ENCODE measurements around the gene STN1.
A peak's percentile ranks its signal among the peaks of the same experiment; 100 is the strongest.

STN1 gene

GRCh38 chr10:103877861-103878260 is 40.1 kb downstream of the STN1 start:
- Histone ChIP-seq H3K4me2 (ENCODE audit: low read length) (no peak overlapping the region), H4K8ac (ENCODE audit: low read depth, low read length) (no peak overlapping the region), H3K27me3 (ENCODE audit: insufficient read depth, low read length) (no peaks in the 10 kb centered on the region), H3K27ac (ENCODE audit: low read depth, low read length) (no peak overlapping the region), H3K79me2 (ENCODE audit: control insufficient read depth, insufficient read depth, low read length, poor library complexity) (no peaks in the 10 kb centered on the region), H3K4me3 (ENCODE audit: low read depth, low read length) (no peak overlapping the region), H2BK12ac (ENCODE audit: low read length) (peak overlapping the region; percentile 1), H3K23ac (ENCODE audit: low read length) (no peak overlapping the region), H3K4me1 (ENCODE audit: control insufficient read depth in 1 of 2, insufficient read depth in 2 of 2, low read length in 2 of 2) (peaks cover 30 to 38% of the 10 kb centered on the region in 2 experiments), H3K14ac (ENCODE audit: low read length) (no peak overlapping the region), H2AK5ac (ENCODE audit: low read length) (peak overlapping the region; percentile 2), H4K91ac (ENCODE audit: low read depth, low read length) (peak overlapping the region; percentile 26), H3K9ac (ENCODE audit: low read length) (no peak overlapping the region), H3K36me3 (ENCODE audit: control insufficient read depth in 1 of 2, insufficient read depth in 2 of 2, low read length in 2 of 2) (peaks cover 0 to 2% of the 10 kb centered on the region in 2 experiments), H2BK5ac (ENCODE audit: low read depth, low read length, poor library complexity) (no peak overlapping the region), H2BK120ac (ENCODE audit: insufficient read depth, low read length, poor library complexity) (no peak overlapping the region), H2AFZ (ENCODE audit: insufficient read depth, low read length, poor library complexity) (no peak overlapping the region), H3K4ac (ENCODE audit: low read depth, low read length) (no peak overlapping the region), H4K12ac (ENCODE audit: low read depth, low read length) (no peak overlapping the region), H3K9me3 (ENCODE audit: insufficient read depth, low read depth, low read length) (no peaks in the 10 kb centered on the region), H3K79me1 (ENCODE audit: low read length) (peaks cover 30% of the 10 kb centered on the region), H3K18ac (ENCODE audit: low read length) (no peak overlapping the region)
- no peak for DNase-seq
- no CpG with 5 or more reads among the region's 1 CpG for WGBS (ENCODE audit: extremely low coverage, insufficient coverage, insufficient read length)

- Histone ChIP-seq H4K8ac (ENCODE audit: low read depth, low read length) (no peak overlapping the region), H3K36me3 (ENCODE audit: control insufficient read depth in 1 of 2, insufficient read depth in 2 of 2, low read length in 2 of 2) (no peaks in the 10 kb centered on the region), H2AFZ (ENCODE audit: insufficient read depth, low read length, poor library complexity) (no peak overlapping the region), H3K27ac (ENCODE audit: low read depth, low read length) (no peak overlapping the region), H2AK5ac (ENCODE audit: low read length) (no peak overlapping the region), H3K9me3 (ENCODE audit: insufficient read depth, low read depth, low read length) (no peaks in the 10 kb centered on the region), H4K91ac (ENCODE audit: low read depth, low read length) (no peak overlapping the region), H3K4me2 (ENCODE audit: low read length) (no peak overlapping the region), H3K79me1 (ENCODE audit: low read length) (peaks cover 21% of the 10 kb centered on the region), H3K79me2 (ENCODE audit: control insufficient read depth, insufficient read depth, low read length, poor library complexity) (no peaks in the 10 kb centered on the region), H3K18ac (ENCODE audit: low read length) (no peak overlapping the region), H4K12ac (ENCODE audit: low read depth, low read length) (no peak overlapping the region), H3K27me3 (ENCODE audit: insufficient read depth, low read length) (no peaks in the 10 kb centered on the region), H3K4me1 (ENCODE audit: control insufficient read depth in 1 of 2, insufficient read depth in 2 of 2, low read length in 2 of 2) (peaks cover 21 to 27% of the 10 kb centered on the region in 2 experiments), H3K14ac (ENCODE audit: low read length) (no peak overlapping the region), H3K4ac (ENCODE audit: low read depth, low read length) (no peak overlapping the region), H2BK12ac (ENCODE audit: low read length) (no peak overlapping the region), H2BK120ac (ENCODE audit: insufficient read depth, low read length, poor library complexity) (no peak overlapping the region), H3K9ac (ENCODE audit: low read length) (no peak overlapping the region), H2BK5ac (ENCODE audit: low read depth, low read length, poor library complexity) (no peak overlapping the region), H3K4me3 (ENCODE audit: low read depth, low read length) (no peak overlapping the region), H3K23ac (ENCODE audit: low read length) (no peak overlapping the region)
- no peak for DNase-seq
- WGBS (ENCODE audit: extremely low coverage, insufficient coverage, insufficient read length), result no CpG with 5 or more reads among the region's 5 CpGs
Measured at GRCh38 chr10:103876155-103876554, 41.8 kb downstream of the STN1 start.

- no peaks in the 10 kb centered on the region for H3K9me3 ChIP-seq (ENCODE audit: insufficient read depth, low read depth, low read length)
- no peak overlapping the region for H3K23ac ChIP-seq (ENCODE audit: low read length)
- no peak overlapping the region for H4K12ac ChIP-seq (ENCODE audit: low read depth, low read length)
- H3K79me2 ChIP-seq (ENCODE audit: control insufficient read depth, insufficient read depth, low read length, poor library complexity), result no peaks in the 10 kb centered on the region
- H4K91ac ChIP-seq (ENCODE audit: low read depth, low read length), result no peak overlapping the region
- no peaks in the 10 kb centered on the region for H3K36me3 ChIP-seq (ENCODE audit: control insufficient read depth in 1 of 2, insufficient read depth in 2 of 2, low read length in 2 of 2)
- peaks cover 16 to 22% of the 10 kb centered on the region in 2 experiments for H3K4me1 ChIP-seq (ENCODE audit: control insufficient read depth in 1 of 2, insufficient read depth in 2 of 2, low read length in 2 of 2)
- H4K8ac ChIP-seq (ENCODE audit: low read depth, low read length), result no peak overlapping the region
- no peak overlapping the region for H3K14ac ChIP-seq (ENCODE audit: low read length)
- no peak overlapping the region for H2AFZ ChIP-seq (ENCODE audit: insufficient read depth, low read length, poor library complexity)
- WGBS (ENCODE audit: extremely low coverage, insufficient coverage, insufficient read length), result no CpG with 5 or more reads among the region's 6 CpGs
- no peak overlapping the region for H3K18ac ChIP-seq (ENCODE audit: low read length)
- no peak overlapping the region for H2BK12ac ChIP-seq (ENCODE audit: low read length)
- H2AK5ac ChIP-seq (ENCODE audit: low read length), result no peak overlapping the region
- H3K9ac ChIP-seq (ENCODE audit: low read length), result no peak overlapping the region
- no peaks in the 10 kb centered on the region for H3K27me3 ChIP-seq (ENCODE audit: insufficient read depth, low read length)
- no peak overlapping the region for H2BK120ac ChIP-seq (ENCODE audit: insufficient read depth, low read length, poor library complexity)
- H3K79me1 ChIP-seq (ENCODE audit: low read length), result peaks cover 10% of the 10 kb centered on the region
- H2BK5ac ChIP-seq (ENCODE audit: low read depth, low read length, poor library complexity), result no peak overlapping the region
- no peak for DNase-seq
- no peak overlapping the region for H3K4me2 ChIP-seq (ENCODE audit: low read length)
- no peak overlapping the region for H3K27ac ChIP-seq (ENCODE audit: low read depth, low read length)
- H3K4me3 ChIP-seq (ENCODE audit: low read depth, low read length), result no peak overlapping the region
- no peak overlapping the region for H3K4ac ChIP-seq (ENCODE audit: low read depth, low read length)
Measured at GRCh38 chr10:103874730-103875129, 43.3 kb downstream of the STN1 start.

GRCh38 chr10:103872137-103872931 is 45.6 kb downstream of the STN1 start:
- H3K4me1 ChIP-seq (ENCODE audit: control insufficient read depth in 1 of 2, insufficient read depth in 2 of 2, low read length in 2 of 2), result peaks cover 4 to 11% of the 10 kb centered on the region in 2 experiments
- H4K91ac ChIP-seq (ENCODE audit: low read depth, low read length), result no peak overlapping the region
- no peak overlapping the region for H3K18ac ChIP-seq (ENCODE audit: low read length)

More at GRCh38 chr10:103872137-103872931, 45.6 kb downstream of the STN1 start:
- no peaks in the 10 kb centered on the region for H3K79me1 ChIP-seq (ENCODE audit: low read length)
- H2BK120ac ChIP-seq (ENCODE audit: insufficient read depth, low read length, poor library complexity), result no peak overlapping the region
- no peak overlapping the region for H3K4ac ChIP-seq (ENCODE audit: low read depth, low read length)
- no peaks in the 10 kb centered on the region for H3K79me2 ChIP-seq (ENCODE audit: control insufficient read depth, insufficient read depth, low read length, poor library complexity)
- H4K8ac ChIP-seq (ENCODE audit: low read depth, low read length), result no peak overlapping the region
- no peak overlapping the region for H3K27ac ChIP-seq (ENCODE audit: low read depth, low read length)
- no peak overlapping the region for H2BK12ac ChIP-seq (ENCODE audit: low read length)
- H2AFZ ChIP-seq (ENCODE audit: insufficient read depth, low read length, poor library complexity), result no peak overlapping the region
- no peak overlapping the region for H3K23ac ChIP-seq (ENCODE audit: low read length)
- H3K9me3 ChIP-seq (ENCODE audit: insufficient read depth, low read depth, low read length), result no peaks in the 10 kb centered on the region
- H2AK5ac ChIP-seq (ENCODE audit: low read length), result no peak overlapping the region
- peak; percentile 83 to 87 for DNase-seq
- no peak overlapping the region for H4K12ac ChIP-seq (ENCODE audit: low read depth, low read length)
- no peak overlapping the region for H3K14ac ChIP-seq (ENCODE audit: low read length)
- H3K4me2 ChIP-seq (ENCODE audit: low read length), result no peak overlapping the region
- H3K27me3 ChIP-seq (ENCODE audit: insufficient read depth, low read length), result no peaks in the 10 kb centered on the region
- H3K4me3 ChIP-seq (ENCODE audit: low read depth, low read length), result no peak overlapping the region
- no peaks in the 10 kb centered on the region for H3K36me3 ChIP-seq (ENCODE audit: control insufficient read depth in 1 of 2, insufficient read depth in 2 of 2, low read length in 2 of 2)
- no peak overlapping the region for H3K9ac ChIP-seq (ENCODE audit: low read length)
- WGBS (ENCODE audit: extremely low coverage, insufficient coverage, insufficient read length), result no CpG with 5 or more reads among the region's 16 CpGs
- H2BK5ac ChIP-seq (ENCODE audit: low read depth, low read length, poor library complexity), result no peak overlapping the region
